Ovary (tissue), 9 donors: ENCODE data around the gene SLC35B1. TPM values are rescaled to one million over a fixed set of nuclear protein-coding genes. Genes with fewer than 3 reads are reported as not detected.
"Not testable (repeated sequence)": the region's sequence is repeated elsewhere in the genome, so short reads cannot be mapped to it uniquely, and the experiment has no call there.

Experiments used
- DNase-seq, 5 donors: peaks; one replicate each; pipeline ENCODE4 v3.0.0-alpha.2; 2019 to 2020
- H3K27ac ChIP-seq, 2 donors: fragments of 200-600 bp; one replicate each; pipeline versions ENCODE4 v1.5.1 to v1.8.0; 2019 to 2022
- H3K27me3 ChIP-seq: fragments of 200-600 bp; one replicate; pipeline ENCODE4 v1.8.0; 2022
- H3K36me3 ChIP-seq: fragments of 200-600 bp; sonication (generic); one replicate; pipeline ENCODE4 v1.5.1; 2019
- H3K4me1 ChIP-seq: one replicate; pipeline ENCODE4 v1.8.1; 2013; ENCODE audit warnings: mild to moderate bottlenecking, moderate library complexity; ENCODE audit not compliant: insufficient read depth
- H3K4me3 ChIP-seq: fragments of 200-600 bp; sonication (generic); one replicate; pipeline ENCODE4 v1.5.1; 2017
- H3K9me3 ChIP-seq, 2 donors: fragments of 200-600 bp in 1 of 2; sonication (generic) in 1 of 2; one replicate each; pipeline versions ENCODE4 v1.5.1 to v1.8.1; 2013 to 2019; ENCODE audit warnings: mild to moderate bottlenecking in 1 of 2, moderate library complexity in 1 of 2
- EP300 ChIP-seq: sonication (generic); formaldehyde crosslinking; IDR thresholded peaks from one replicate; pipeline ENCODE4 v1.6.1; 2017; ENCODE audit warnings: antibody characterized with exemption
- POLR2A ChIP-seq: fragments of 450-650 bp; IDR thresholded peaks from one replicate; pipeline ENCODE4 v1.6.1; 2017; ENCODE audit warnings: antibody characterized with exemption, mild to moderate bottlenecking, moderate library complexity
- WGBS, 3 donors: extraction: QIAGEN DNeasy Blood & Tissue Kit in 1 of 3; methylation state at CpG; one replicate each; pipeline versions ENCODE4 v1.1.5 to v1.1.7; 2013 to 2017; 5-methylcytosine and 5-hydroxymethylcytosine counted together
- intact Hi-C, 4 donors: fragments of 100-400 bp; cut with DNase I; formaldehyde crosslinking; loops; one replicate each; pipeline versions ENCODE4 v1.11.0 to v1.15.1; 2022 to 2023
- polyA plus RNA-seq, 2 donors: library from polyadenylated mRNA; stranded (reverse); fragments of 200-250 nt in 1 of 2; fragments of 350-450 nt in 1 of 2; fragmentation: Illumina TruSeq in 1 of 2; extraction: RNeasy Lipid Tissue Mini Kit (QIAGEN cat#74804) in 1 of 2; gene quantifications; one replicate each; pipeline ENCODE4 v1.2.3, GENCODE V29; 2013 to 2014
- total RNA-seq, 7 donors: library from RNA; depleted of rRNA in 2 of 7; stranded (reverse); fragments of >200 nt in 2 of 7; fragmentation: NEBNext Ultra II Directional in 3 of 7; extraction: Animal tissue kit (Norgen Biotek cat#: 25700) in 3 of 7; gene quantifications; one replicate each; pipeline versions ENCODE4 v1.1.0 to v1.2.4, GENCODE V29; 2016 to 2023
- TF ChIP-seq, protein P1 (sequence below), 3 donors: fragments of 450-650 bp in 2 of 3; fragments of 200-600 bp in 1 of 3; IDR thresholded peaks; one replicate each; pipeline versions ENCODE4 v1.5.1 to v1.8.0; 2016 to 2022; ENCODE audit warnings: antibody characterized with exemption in 3 of 3, mild to moderate bottlenecking in 1 of 3
- donor health status: DM: no; HTN: no; CAD: no; lungs with moderate emphysema.
- donor health status: DM: no; HTN: no; CAD: no.
- donor health status: Bipolar disorder and iron deficiency.
- donor health status: DM: yes; HTN: yes; CAD: no.
- donor health status: DM: no; HTN: no; CAD: no.
- donor health status: DM: yes; HTN: yes; CAD: no.

Gene SLC35B1
- total and polyA plus RNA-seq, 9 donors: 20.9 to 53.3 (median 28.8) TPM

DNA sequence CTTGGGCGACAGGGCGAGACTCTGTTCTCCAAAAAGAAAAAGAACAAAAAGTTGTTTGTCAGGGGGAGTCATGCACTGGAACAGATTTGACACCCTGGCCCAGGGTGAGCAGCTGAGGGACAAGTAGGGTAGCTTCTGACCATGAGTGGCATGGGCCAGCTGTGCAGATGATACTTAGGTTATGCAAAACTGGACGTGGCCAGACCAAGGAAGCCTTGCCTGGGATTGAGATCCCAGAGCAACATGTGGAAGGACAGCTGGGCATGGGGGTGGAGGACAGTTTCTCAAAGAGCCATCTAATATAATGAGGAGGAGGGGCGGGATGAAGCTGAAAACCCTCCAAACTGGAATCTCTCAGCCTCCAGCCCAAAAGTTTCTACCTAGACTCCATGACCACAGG lies 19.6 kb upstream of the SLC35B1 start:
- TF ChIP-seq, protein P1, sequence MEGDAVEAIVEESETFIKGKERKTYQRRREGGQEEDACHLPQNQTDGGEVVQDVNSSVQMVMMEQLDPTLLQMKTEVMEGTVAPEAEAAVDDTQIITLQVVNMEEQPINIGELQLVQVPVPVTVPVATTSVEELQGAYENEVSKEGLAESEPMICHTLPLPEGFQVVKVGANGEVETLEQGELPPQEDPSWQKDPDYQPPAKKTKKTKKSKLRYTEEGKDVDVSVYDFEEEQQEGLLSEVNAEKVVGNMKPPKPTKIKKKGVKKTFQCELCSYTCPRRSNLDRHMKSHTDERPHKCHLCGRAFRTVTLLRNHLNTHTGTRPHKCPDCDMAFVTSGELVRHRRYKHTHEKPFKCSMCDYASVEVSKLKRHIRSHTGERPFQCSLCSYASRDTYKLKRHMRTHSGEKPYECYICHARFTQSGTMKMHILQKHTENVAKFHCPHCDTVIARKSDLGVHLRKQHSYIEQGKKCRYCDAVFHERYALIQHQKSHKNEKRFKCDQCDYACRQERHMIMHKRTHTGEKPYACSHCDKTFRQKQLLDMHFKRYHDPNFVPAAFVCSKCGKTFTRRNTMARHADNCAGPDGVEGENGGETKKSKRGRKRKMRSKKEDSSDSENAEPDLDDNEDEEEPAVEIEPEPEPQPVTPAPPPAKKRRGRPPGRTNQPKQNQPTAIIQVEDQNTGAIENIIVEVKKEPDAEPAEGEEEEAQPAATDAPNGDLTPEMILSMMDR (IDR thresholded peaks at IDR 0.05): no peak
- TF ChIP-seq EP300: no peak
- no peak for TF ChIP-seq POLR2A
- no peaks in the 10 kb centered on the region for H3K9me3 ChIP-seq
- no peaks in the 10 kb centered on the region for H3K36me3 ChIP-seq
- no peak overlapping the region for H3K27ac ChIP-seq
- intact Hi-C loops: loop anchor here in 3 of 4 donors (5.0 to 10.0 kb wide), 2 partner anchors 35 to 47 kb away; partner anchors contain the start of gene FAM117A (in 2 of the 3)
- peaks cover 27% of the 10 kb centered on the region for H3K4me1 ChIP-seq
- no peak for DNase-seq
- 86 to 93% (median 88%) methylated on average over 4 of the region's 4 CpGs for WGBS, 3 donors
- no peak overlapping the region for H3K4me3 ChIP-seq
- H3K27me3 ChIP-seq: no peaks in the 10 kb centered on the region

DNA sequence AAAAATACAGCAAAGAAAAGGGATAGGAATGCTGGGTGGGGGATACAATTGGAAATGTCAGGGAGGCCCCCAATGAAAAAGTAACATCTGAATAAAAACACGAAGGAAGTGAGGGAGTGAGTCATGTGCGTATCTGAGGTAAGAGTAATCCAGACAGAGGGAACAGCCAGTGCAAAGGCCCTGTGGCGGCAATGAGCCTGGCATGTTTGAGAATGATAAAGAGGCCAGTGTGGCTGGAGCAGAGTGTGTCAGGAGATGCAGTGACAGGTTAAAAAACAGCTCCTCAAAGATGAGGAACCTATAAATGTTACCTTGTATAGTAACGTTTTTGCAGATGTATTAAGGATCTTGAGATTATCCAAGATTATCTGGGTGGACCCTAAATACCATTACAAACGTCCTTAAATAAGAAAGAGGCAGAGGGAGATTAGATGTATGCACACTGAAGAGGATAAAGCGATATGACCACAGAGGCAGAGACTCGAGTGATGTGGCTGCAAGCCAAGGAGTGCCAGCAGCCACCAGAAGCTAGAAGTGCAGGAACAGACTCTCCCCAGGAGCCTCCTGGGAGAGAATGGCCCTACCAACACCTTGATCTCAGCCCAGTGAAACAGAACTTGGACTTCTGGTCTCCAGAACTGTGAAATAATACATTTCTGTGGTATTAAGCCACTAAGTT lies 17.8 kb upstream of the SLC35B1 start:
- H3K4me1 ChIP-seq: peaks cover 24% of the 10 kb centered on the region
- no peak for DNase-seq
- 84 to 85% (median 84%) methylated on average over 7 of the region's 7 CpGs for WGBS, 3 donors

DNA sequence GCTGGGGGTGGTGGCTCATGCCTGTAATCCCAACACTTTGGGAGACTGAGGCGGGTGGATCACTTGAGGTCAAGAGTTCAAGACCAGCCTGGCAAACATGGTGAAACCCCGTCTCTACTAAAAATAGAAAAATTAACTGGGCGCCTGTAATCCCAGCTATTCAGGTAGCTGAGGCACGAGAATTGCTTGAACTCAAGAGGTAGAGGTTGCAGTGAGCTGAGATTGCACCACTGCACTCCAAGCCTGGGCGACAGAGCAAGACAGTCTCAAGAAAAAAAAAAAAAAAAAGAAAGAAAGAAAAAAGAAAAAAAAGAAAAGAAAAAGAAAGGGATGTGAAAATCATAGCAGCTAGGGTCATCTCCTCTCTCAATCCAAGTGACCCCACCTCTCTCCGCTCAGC lies 16.8 kb upstream of the SLC35B1 start:
- H3K27ac ChIP-seq, DNase-seq, H3K36me3 ChIP-seq, H3K4me3 ChIP-seq, H3K9me3 ChIP-seq, H3K27me3 ChIP-seq: not testable (repeated sequence)
- 86 to 93% (median 90%) methylated on average over 6 of the region's 6 CpGs for WGBS, 3 donors
- peaks cover 18% of the 10 kb centered on the region for H3K4me1 ChIP-seq
- intact Hi-C loops: loop anchor here in 1 of 4 donors (10.0 kb wide), 1 partner anchor 50 kb away; no protein-coding TSS in a partner anchor

More for the DNA sequence above, 17.8 kb upstream of the SLC35B1 start:
- H3K4me3 ChIP-seq: no peak overlapping the region
- H3K27me3 ChIP-seq: no peaks in the 10 kb centered on the region
- no peaks in the 10 kb centered on the region for H3K36me3 ChIP-seq
- intact Hi-C loops: loop anchor here in 3 of 4 donors (5.0 to 10.0 kb wide), 2 partner anchors 37 to 49 kb away; partner anchors contain the start of gene FAM117A (in 2 of the 3)
- TF ChIP-seq, protein P1 (IDR thresholded peaks at IDR 0.05): no peak
- TF ChIP-seq EP300: no peak
- no peak for TF ChIP-seq POLR2A
- H3K27ac ChIP-seq: no peak overlapping the region
- H3K9me3 ChIP-seq: no peaks in the 10 kb centered on the region

GRCh38 chr17:49723423-49723822 lies 15.7 kb upstream of the SLC35B1 start:
- TF ChIP-seq POLR2A (no peak), EP300 (no peak)
- TF ChIP-seq, protein P1 (IDR thresholded peaks at IDR 0.05): no peak
- peak; percentile 79 to 91 (median 86) for DNase-seq
- Histone ChIP-seq H3K4me1 (peaks cover 18% of the 10 kb centered on the region), H3K27ac (peak overlapping the region in 1 of 2 donors; percentile 71), H3K27me3 (no peaks in the 10 kb centered on the region), H3K36me3 (no peaks in the 10 kb centered on the region), H3K9me3 (no peaks in the 10 kb centered on the region), H3K4me3 (no peak overlapping the region)
- intact Hi-C loops: loop anchor here in 1 of 4 donors (10.0 kb wide), 1 partner anchor 51 kb away; no protein-coding TSS in a partner anchor
- 9 to 11% (median 9%) methylated on average over 8 of the region's 8 CpGs for WGBS, 3 donors

- DNase-seq: no peak
- TF ChIP-seq EP300: no peak
- TF ChIP-seq POLR2A: no peak
- TF ChIP-seq, protein P1 (IDR thresholded peaks at IDR 0.05): no peak
- H3K27ac ChIP-seq: peak overlapping the region; percentile 50 to 71
- no peak overlapping the region for H3K4me3 ChIP-seq
- H3K4me1 ChIP-seq: peaks cover 12% of the 10 kb centered on the region
- no peaks in the 10 kb centered on the region for H3K27me3 ChIP-seq
- no peaks in the 10 kb centered on the region for H3K36me3 ChIP-seq
- WGBS, 3 donors: 91 to 95% (median 95%) methylated on average over 3 of the region's 3 CpGs
- H3K9me3 ChIP-seq: no peaks in the 10 kb centered on the region
- intact Hi-C loops: loop anchor here in 1 of 4 donors (10.0 kb wide), 1 partner anchor 53 kb away; no protein-coding TSS in a partner anchor
Observed at GRCh38 chr17:49722066-49722465, 14.3 kb upstream of the SLC35B1 start.
